ENCODE measurements around the gene MAN1A1.

DNA sequence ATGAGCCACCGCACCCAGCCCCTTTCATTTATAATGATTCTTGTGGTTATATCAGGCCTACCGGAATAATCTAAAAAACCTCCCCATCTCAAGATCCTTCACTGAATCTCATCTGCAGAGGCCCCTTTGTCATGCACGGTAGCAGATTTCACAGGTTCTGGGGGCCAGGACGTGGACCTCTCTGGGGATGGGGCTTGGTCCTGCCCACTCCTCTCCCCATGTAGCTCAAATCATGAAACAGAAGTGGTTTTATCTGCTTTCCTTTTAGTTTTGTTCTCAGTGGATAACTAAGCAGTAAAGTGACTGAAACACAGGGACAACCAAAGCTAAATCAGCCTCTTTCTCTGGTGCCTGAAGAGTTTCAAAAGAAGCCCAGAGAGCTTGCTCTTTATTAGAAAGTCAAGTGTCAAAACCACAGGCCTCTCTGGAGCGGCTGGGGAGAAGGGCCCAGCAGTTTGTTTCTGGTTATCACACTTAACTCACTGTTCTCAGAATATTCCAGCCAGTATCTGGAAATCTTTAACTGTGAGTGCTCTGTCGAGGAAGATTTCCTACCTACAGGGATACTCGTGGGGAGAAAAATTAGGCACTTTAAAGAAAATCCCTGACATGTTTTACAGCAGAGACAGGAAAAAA is 210.5 kb downstream of the MAN1A1 start:
- no peak for TF ChIP-seq POLR2A (IDR thresholded peaks at IDR 0.05; ENCODE audit: low read length)
- no peak for TF ChIP-seq GATA1 (IDR thresholded peaks at IDR 0.05; ENCODE audit: low read depth, low read length)

All from erythroblast (primary cell).